ENCODE results near the gene RCC1. TPM values are rescaled to one million over a fixed set of nuclear protein-coding genes. Genes with fewer than 3 reads are reported as not detected.

Gene RCC1
- polyA plus RNA-seq, 1 of the 3 experiments (the other 2 are of a cell fraction), result 61.0 TPM

- TF ChIP-seq USF1 (IDR thresholded peaks at IDR 0.05; ENCODE audit: borderline replicate concordance, low read depth), result no peak
- TF ChIP-seq PBX3 (IDR thresholded peaks at IDR 0.05), result no peak
These were observed 6.3 kb upstream of the RCC1 start (continued) for GRCh38 chr1:28499553-28499952.

GRCh38 chr1:28501925-28502324 lies 3.9 kb upstream of the RCC1 start:
- Histone ChIP-seq H3K9me2 (no peaks in the 10 kb centered on the region), H3F3A (replicated peaks; ENCODE audit: insufficient read depth) (peaks cover 33% of the 10 kb centered on the region), H3K27me3 (ENCODE audit: insufficient read depth) (no peaks in the 10 kb centered on the region), H3K27ac (ENCODE audit: low read depth in 2 of 2, low read length in 1 of 2) (no peak overlapping the region), H3K4me2 (no peak overlapping the region), H3K4me1 (ENCODE audit: control insufficient read depth in 1 of 2, insufficient read depth in 2 of 2, low read depth in 1 of 2, low read length in 1 of 2) (no peaks in the 10 kb centered on the region), H3K9ac (no peak overlapping the region), H3K79me2 (ENCODE audit: insufficient read depth) (peaks cover 21% of the 10 kb centered on the region), H3K9me3 (no peaks in the 10 kb centered on the region), H3K4me3 (ENCODE audit: low read depth in 2 of 2, low read length in 1 of 2) (no peak overlapping the region), H2AFZ (ENCODE audit: low read depth) (no peak overlapping the region), H3K36me3 (replicated peaks in 1 of 2; ENCODE audit: control insufficient read depth in 1 of 2, insufficient read depth in 2 of 2, low read length in 1 of 2) (peaks cover 10 to 27% of the 10 kb centered on the region in 2 experiments), H4K20me1 (ENCODE audit: insufficient read depth) (peaks cover 5% of the 10 kb centered on the region; the same call in 1 of the 2 replicates)
- 87% methylated on average over 4 of the region's 4 CpGs for WGBS (ENCODE audit: low lambda C conversion rate)
- TF ChIP-seq MAX (IDR thresholded peaks at IDR 0.05; ENCODE audit: low read depth), result no peak
- no peak for TF ChIP-seq CHD2 (IDR thresholded peaks at IDR 0.05; ENCODE audit: low read length, partially characterized antibody)
- TF ChIP-seq ELF1 (IDR thresholded peaks at IDR 0.05), result no peak
- no peak for TF ChIP-seq RXRA (IDR thresholded peaks at IDR 0.05; ENCODE audit: borderline replicate concordance, low read depth)
- no peak for TF ChIP-seq IRF3 (IDR thresholded peaks at IDR 0.05; ENCODE audit: low read depth, low read length)
- no peak for TF ChIP-seq NRF1 (IDR thresholded peaks at IDR 0.05; ENCODE audit: low read depth, low read length)
- no peak for TF ChIP-seq TCF12 (IDR thresholded peaks at IDR 0.05)
- no peak for DNase-seq
- ChIA-PET POLR2A (no interaction called here), CTCF (no interaction called here)

GRCh38 chr1:28503117-28503516 lies 2.7 kb upstream of the RCC1 start:
- Histone ChIP-seq H3K4me3 (ENCODE audit: low read depth in 2 of 2, low read length in 1 of 2) (no peak overlapping the region), H3K36me3 (replicated peaks in 1 of 2; ENCODE audit: control insufficient read depth in 1 of 2, insufficient read depth in 2 of 2, low read length in 1 of 2) (peaks cover 12 to 27% of the 10 kb centered on the region in 2 experiments), H3K9ac (no peak overlapping the region), H4K20me1 (ENCODE audit: insufficient read depth) (peaks cover 17% of the 10 kb centered on the region), H3K79me2 (ENCODE audit: insufficient read depth) (peaks cover 33% of the 10 kb centered on the region), H3F3A (replicated peaks; ENCODE audit: insufficient read depth) (peaks cover 39% of the 10 kb centered on the region), H3K27ac (ENCODE audit: low read depth in 2 of 2, low read length in 1 of 2) (no peak overlapping the region), H3K4me1 (ENCODE audit: control insufficient read depth in 1 of 2, insufficient read depth in 2 of 2, low read depth in 1 of 2, low read length in 1 of 2) (peaks cover 0 to under 1% of the 10 kb centered on the region in 2 experiments; a peak in 2 of 4 replicates), H3K27me3 (ENCODE audit: insufficient read depth) (no peaks in the 10 kb centered on the region), H3K9me2 (no peaks in the 10 kb centered on the region), H3K4me2 (no peak overlapping the region), H3K9me3 (no peaks in the 10 kb centered on the region), H2AFZ (ENCODE audit: low read depth) (no peak overlapping the region)
- DNase-seq, result no peak
- WGBS (ENCODE audit: low lambda C conversion rate), result 96% methylated on average over 3 of the region's 3 CpGs
- POLR2A ChIA-PET, result no interaction called here
- CTCF ChIA-PET, result no interaction called here
- TF ChIP-seq TAF1 (IDR thresholded peaks at IDR 0.05; ENCODE audit: borderline replicate concordance, low read depth, low read length), result no peak
- TF ChIP-seq MXI1 (IDR thresholded peaks at IDR 0.05; ENCODE audit: low read depth, low read length), result no peak
- TF ChIP-seq USF2 (IDR thresholded peaks at IDR 0.05; ENCODE audit: borderline replicate concordance, low read depth, low read length), result no peak
- TF ChIP-seq FOSL2 (IDR thresholded peaks at IDR 0.05; ENCODE audit: borderline replicate concordance, low read depth), result no peak
- TF ChIP-seq IRF3 (IDR thresholded peaks at IDR 0.05; ENCODE audit: low read depth, low read length), result no peak
- no peak for TF ChIP-seq FOXM1 (IDR thresholded peaks at IDR 0.05; ENCODE audit: low read depth)
- TF ChIP-seq GATA2 (CRISPR knock-in tag; IDR thresholded peaks at IDR 0.05), result no peak
- no peak for TF ChIP-seq POLR2AphosphoS5 (IDR thresholded peaks at IDR 0.05; ENCODE audit: low read depth, low read length)
- no peak for TF ChIP-seq MAX (IDR thresholded peaks at IDR 0.05; ENCODE audit: low read depth)
- no peak for TF ChIP-seq PBX3 (IDR thresholded peaks at IDR 0.05)
- no peak for TF ChIP-seq TCF12 (IDR thresholded peaks at IDR 0.05)
- no peak for TF ChIP-seq NRF1 (IDR thresholded peaks at IDR 0.05; ENCODE audit: low read depth, low read length)

Measured in SK-N-SH (cell line).